ENCODE measurements around the gene LAMC1.

The LAMC1 gene

DNA sequence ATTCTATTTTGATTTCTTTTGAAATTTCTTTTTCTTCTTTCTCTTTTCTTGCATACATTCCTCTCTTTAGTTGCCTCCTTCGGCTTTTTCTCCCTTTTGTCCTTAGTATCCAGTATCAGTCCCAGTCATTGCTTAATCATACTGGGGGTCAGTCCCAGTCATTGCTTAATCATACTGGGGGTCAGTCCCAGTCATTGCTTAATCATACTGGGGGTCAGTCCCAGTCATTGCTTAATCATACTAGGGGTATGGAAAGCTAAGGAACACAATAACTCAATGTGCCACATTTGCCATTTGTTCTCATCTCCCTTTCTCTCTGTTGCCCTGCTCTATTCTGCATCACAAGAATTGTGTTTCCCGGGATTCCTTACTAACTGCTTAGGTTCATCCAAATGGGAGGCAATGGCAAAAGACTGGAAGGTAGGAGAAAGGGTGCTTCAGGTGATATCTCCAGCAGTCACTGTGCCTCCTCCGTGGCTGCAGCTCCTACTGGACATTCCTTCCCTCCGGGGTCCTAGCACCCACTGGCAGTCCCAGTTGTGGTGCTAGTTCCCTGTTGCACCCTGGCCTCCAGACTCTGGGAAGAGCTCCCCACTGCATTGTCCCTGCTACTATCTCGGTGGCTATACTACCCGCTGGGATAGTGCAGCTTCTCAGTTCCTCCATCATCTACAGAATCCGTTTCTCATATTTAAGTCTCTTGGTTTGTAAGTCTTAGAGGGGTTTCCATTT, 32.6 kb upstream of the LAMC1 start:
- no peak overlapping the region for H3K27ac ChIP-seq
- TF ChIP-seq CTCF (conservative IDR thresholded peaks at IDR 0.05), result no peak
- TF ChIP-seq ZFX (IDR thresholded peaks at IDR 0.05), result no peak

DNA sequence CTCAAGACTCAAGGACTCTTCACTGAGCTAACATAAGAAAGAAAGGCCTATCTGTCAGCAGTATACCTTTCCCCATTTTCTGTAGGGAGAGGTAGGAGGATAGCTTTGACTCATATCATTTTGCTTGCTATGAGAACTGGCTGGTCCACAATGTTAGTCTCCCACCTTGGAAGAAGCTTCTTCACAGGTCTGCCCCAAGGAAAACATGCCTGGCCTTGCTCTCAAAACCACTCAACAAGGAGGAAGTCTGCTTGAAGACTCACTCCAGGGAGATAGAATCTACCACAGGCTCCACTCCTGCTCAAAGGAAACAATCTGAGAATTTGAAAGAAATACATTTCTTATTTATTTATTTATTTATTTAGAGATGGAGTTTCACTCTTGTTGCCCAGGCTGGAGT, 29.5 kb upstream of the LAMC1 start:
- H3K27ac ChIP-seq, result no peak overlapping the region
- TF ChIP-seq ZFX (IDR thresholded peaks at IDR 0.05) (no peak), CTCF (conservative IDR thresholded peaks at IDR 0.05) (no peak)

DNA sequence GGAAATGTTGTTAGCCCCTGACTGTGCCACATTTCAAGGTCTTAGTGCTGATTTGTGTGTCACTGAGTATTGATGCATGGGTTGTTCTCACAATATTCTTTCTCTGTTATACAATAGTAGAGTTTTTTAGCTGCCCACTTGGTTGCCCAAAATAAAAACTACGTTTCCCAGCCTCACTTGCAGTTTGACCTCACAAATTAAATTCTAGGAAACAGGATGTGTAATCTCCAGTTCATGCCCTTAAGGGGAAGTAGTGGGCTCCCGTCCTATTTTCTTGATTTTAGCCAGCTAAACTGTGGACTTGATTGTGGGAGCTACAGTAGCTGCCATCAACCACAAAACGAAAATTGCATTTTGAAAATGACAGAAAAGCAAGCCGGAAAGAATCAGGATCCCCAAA, 27.3 kb upstream of the LAMC1 start:
- TF ChIP-seq CTCF (conservative IDR thresholded peaks at IDR 0.05) (no peak), ZFX (IDR thresholded peaks at IDR 0.05) (no peak)
- H3K27ac ChIP-seq, result no peak overlapping the region

DNA sequence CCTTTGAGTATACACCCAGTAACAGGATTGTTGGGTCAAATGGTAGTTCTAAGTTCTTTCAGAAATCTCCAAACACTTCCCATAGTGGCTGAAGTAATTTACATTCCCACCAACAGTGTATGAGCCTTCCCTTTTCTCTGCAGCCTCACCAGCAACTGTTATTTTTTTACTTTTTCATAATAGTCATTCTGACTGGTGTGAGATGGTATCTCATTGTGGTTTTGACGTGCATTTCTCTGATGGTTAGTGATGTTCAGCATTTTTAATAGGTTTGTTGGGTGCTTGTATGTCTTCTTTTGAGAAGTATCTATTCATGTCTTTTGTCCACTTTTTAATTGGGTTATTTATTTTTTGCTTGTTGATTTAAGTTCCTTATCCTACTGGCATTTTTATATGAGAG, 26.4 kb upstream of the LAMC1 start:
- TF ChIP-seq ZFX (IDR thresholded peaks at IDR 0.05) (no peak), CTCF (conservative IDR thresholded peaks at IDR 0.05) (no peak)

DNA sequence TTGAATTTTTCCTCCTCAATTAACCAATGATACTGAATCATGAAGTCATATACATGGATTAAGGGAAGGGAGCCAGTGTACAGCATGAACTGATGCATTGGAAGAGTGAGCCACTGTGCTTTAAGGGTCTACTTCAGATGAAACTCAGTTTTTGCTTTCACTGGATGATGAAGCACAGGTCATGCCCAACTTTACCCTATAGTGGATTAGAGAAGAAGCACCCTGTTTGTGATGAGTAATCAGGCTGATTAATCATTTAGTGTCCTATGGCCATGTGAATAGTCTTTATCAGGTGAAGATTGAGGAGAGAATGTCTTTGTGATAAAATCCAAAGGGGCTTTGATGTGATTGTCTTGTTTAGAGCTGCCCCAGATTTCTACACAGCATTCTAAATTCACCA, 24.7 kb upstream of the LAMC1 start:
- H3K27ac ChIP-seq, result no peak overlapping the region
- TF ChIP-seq CTCF (conservative IDR thresholded peaks at IDR 0.05) (no peak), ZFX (IDR thresholded peaks at IDR 0.05) (no peak)

More for the DNA sequence above, 26.4 kb upstream of the LAMC1 start:
- H3K27ac ChIP-seq, result no peak overlapping the region

- no peak for TF ChIP-seq ZFX (IDR thresholded peaks at IDR 0.05)
- no peak for TF ChIP-seq CTCF (conservative IDR thresholded peaks at IDR 0.05)
- no peak overlapping the region for H3K27ac ChIP-seq
Measured at GRCh38 chr1:183000167-183000962, 22.9 kb upstream of the LAMC1 start.

- TF ChIP-seq CTCF (conservative IDR thresholded peaks at IDR 0.05) (no peak), ZFX (IDR thresholded peaks at IDR 0.05) (no peak)
- no peak overlapping the region for H3K27ac ChIP-seq
Measured at GRCh38 chr1:183002267-183002666, 21.0 kb upstream of the LAMC1 start.
